ENCODE measurements around the gene LRFN4.

GRCh38 chr11:66874232-66874631, 17.4 kb downstream of the LRFN4 start:
- TF ChIP-seq POLR2A (IDR thresholded peaks at IDR 0.05) (no peak), CTCF (IDR thresholded peaks at IDR 0.05) (no peak)
